Keratinocyte (primary cell): ENCODE measurements around the gene PSMG2. TPM values are rescaled to one million over a fixed set of nuclear protein-coding genes. Genes with fewer than 3 reads are reported as not detected.
"Not testable (repeated sequence)": the region's sequence is repeated elsewhere in the genome, so short reads cannot be mapped to it uniquely, and the experiment has no call there.

Experiments
- DNase-seq: peaks from one replicate; pipeline ENCODE4 v3.0.0-alpha.2; 2011; ENCODE audit warnings: low read depth, missing footprints, low spot score
- FAIRE-seq: peaks from 2 replicates; lab custom pipeline; 2011; peaks lifted over from hg19 to GRCh38; lab: Jason Lieb, UNC
- H2AFZ ChIP-seq: 2 replicates; pipeline ENCODE4 v1.6.0; 2012; ENCODE audit warnings: low read length, control low read depth, inconsistent platforms; ENCODE audit not compliant: control insufficient read depth
- H3K27ac ChIP-seq: 2 replicates; pipeline ENCODE4 v1.5.1; 2011; ENCODE audit warnings: low read length; ENCODE audit not compliant: control insufficient read depth, insufficient read depth
- H3K27me3 ChIP-seq: 3 replicates; pipeline ENCODE4 v1.6.0; 2011; ENCODE audit warnings: low read length; ENCODE audit not compliant: control insufficient read depth, insufficient read depth; ENCODE audit errors: extremely low read depth
- H3K36me3 ChIP-seq, 2 experiments: 2 replicates in 1 of 2; 3 replicates in 1 of 2; pipeline ENCODE4 v1.5.1; 2011; ENCODE audit warnings: low read length in 2 of 2, mild to moderate bottlenecking in 1 of 2; ENCODE audit not compliant: control insufficient read depth in 2 of 2, insufficient read depth in 2 of 2; ENCODE audit errors: extremely low read depth in 1 of 2
- H3K4me1 ChIP-seq: 3 replicates; pipeline ENCODE4 v1.5.1; 2011; ENCODE audit warnings: low read length; ENCODE audit not compliant: control insufficient read depth, insufficient read depth; ENCODE audit errors: extremely low read depth
- H3K4me2 ChIP-seq: 3 replicates; pipeline ENCODE4 v1.6.0; 2011; ENCODE audit warnings: low read depth, low read length; ENCODE audit not compliant: control insufficient read depth, insufficient read depth; ENCODE audit errors: extremely low read depth
- H3K4me3 ChIP-seq, 3 experiments: fragments of 200-600 bp in 1 of 3; sonication (generic) in 1 of 3; 2 replicates in 2 of 3; 3 replicates in 1 of 3; pipeline ENCODE4 v1.5.1; 2011 to 2016; ENCODE audit warnings: low read length in 3 of 3, mild to moderate bottlenecking in 3 of 3, control low read depth in 2 of 3, inconsistent platforms in 1 of 3, low read depth in 1 of 3, mixed read lengths in 1 of 3, mixed run types in 1 of 3, moderate library complexity in 1 of 3; ENCODE audit not compliant: control insufficient read depth in 2 of 3, insufficient read depth in 2 of 3; ENCODE audit errors: extremely low read depth in 1 of 3
- H3K79me2 ChIP-seq: 2 replicates; pipeline ENCODE4 v1.6.0; 2012; ENCODE audit warnings: low read length; ENCODE audit not compliant: control insufficient read depth, insufficient read depth
- H3K9ac ChIP-seq: 3 replicates; pipeline ENCODE4 v1.6.0; 2011; ENCODE audit warnings: low read length; ENCODE audit not compliant: control insufficient read depth, insufficient read depth; ENCODE audit errors: extremely low read depth
- H3K9me1 ChIP-seq: 3 replicates; pipeline ENCODE4 v1.6.0; 2011; ENCODE audit warnings: low read length; ENCODE audit not compliant: control insufficient read depth, insufficient read depth; ENCODE audit errors: extremely low read depth
- H3K9me3 ChIP-seq: 2 replicates; pipeline ENCODE4 v1.5.1; 2012; ENCODE audit warnings: low read depth, low read length; ENCODE audit not compliant: control insufficient read depth
- H4K20me1 ChIP-seq: 3 replicates; pipeline ENCODE4 v1.6.0; 2011; ENCODE audit warnings: low read length; ENCODE audit not compliant: control insufficient read depth, insufficient read depth; ENCODE audit errors: extremely low read depth
- CTCF ChIP-seq, 3 experiments: IDR thresholded peaks in 1 of 3; conservative IDR thresholded peaks in 1 of 3; optimal IDR thresholded peaks in 1 of 3; 2 replicates in 2 of 3; 3 replicates in 1 of 3; pipeline versions ENCODE3 to v1.5.1; 2011; ENCODE audit warnings: low read length in 3 of 3, mild to moderate bottlenecking in 3 of 3, moderate library complexity in 2 of 3, control low read depth in 1 of 3, inconsistent platforms in 1 of 3; ENCODE audit not compliant: insufficient read depth in 2 of 3; ENCODE audit errors: extremely low read depth in 1 of 3
- EZH2 ChIP-seq: IDR thresholded peaks from one replicate; pipeline ENCODE4 v1.6.1; 2012; ENCODE audit warnings: inconsistent platforms, mild to moderate bottlenecking, low read length, moderate library complexity
- dilution Hi-C: fragments of 300-500 bp; cut with MboI; formaldehyde crosslinking; loops from one replicate; pipeline ENCODE4 v1.7.0; 2020; ENCODE audit warnings: low sequenced_read_pairs; ENCODE audit not compliant: extremely low pct_ligation_motif_present
- polyA plus RNA-seq, 5 experiments: library from polyadenylated mRNA; depleted of rRNA in 3 of 5; stranded (reverse) in 3 of 5; stranded (forward) in 1 of 5; unstranded in 1 of 5; fragments of >200 nt; gene quantifications; 1 replicate in 1 of 5; 2 replicates in 3 of 5; 3 replicates in 1 of 5; pipeline versions ENCODE4 v1.2.1 to v1.2.3, GENCODE V29; 2011 to 2012; ENCODE audit warnings: missing spikeins in 2 of 5, low read depth in 1 of 5, low replicate concordance in 1 of 5

The PSMG2 gene
- polyA plus RNA-seq, 1 donor (not counting 4 experiments of a cell fraction or from before 2014, with no cell fraction given): 69.3 TPM

- no peaks in the 10 kb centered on the region for H3K36me3 ChIP-seq
- H3K79me2 ChIP-seq: no peaks in the 10 kb centered on the region
- H3K9me1 ChIP-seq: no peaks in the 10 kb centered on the region
- dilution Hi-C loops: no loop called here
- no peak for DNase-seq
- peaks cover 9% of the 10 kb centered on the region for H3K4me1 ChIP-seq
- no peak overlapping the region for H2AFZ ChIP-seq
- no peak for FAIRE-seq
- H3K9ac ChIP-seq: no peak overlapping the region
- no peak overlapping the region for H3K4me3 ChIP-seq
- H3K27me3 ChIP-seq: no peaks in the 10 kb centered on the region
- no peak for TF ChIP-seq CTCF (optimal IDR thresholded peaks at IDR 0.05 in 1 of 3, IDR thresholded peaks at IDR 0.05 in 1 of 3, conservative IDR thresholded peaks at IDR 0.05 in 1 of 3; ENCODE audit: extremely low read depth in 1 of 3, insufficient read depth in 2 of 3, low read length in 3 of 3)
- TF ChIP-seq EZH2: no peak
- H3K27ac ChIP-seq: no peak overlapping the region
- H3K4me2 ChIP-seq: no peak overlapping the region
- no peaks in the 10 kb centered on the region for H4K20me1 ChIP-seq
- no peaks in the 10 kb centered on the region for H3K9me3 ChIP-seq
These were observed 51.7 kb downstream of the PSMG2 start for GRCh38 chr18:12754511-12754910.

GRCh38 chr18:12755606-12756005, 52.8 kb downstream of the PSMG2 start:
- H3K4me2 ChIP-seq, H3K79me2 ChIP-seq, H3K9me1 ChIP-seq, H3K36me3 ChIP-seq, H3K4me1 ChIP-seq, H3K27ac ChIP-seq, FAIRE-seq, H3K9ac ChIP-seq, H3K27me3 ChIP-seq, H3K4me3 ChIP-seq, DNase-seq, H4K20me1 ChIP-seq, dilution Hi-C loops, H2AFZ ChIP-seq, H3K9me3 ChIP-seq: not testable (repeated sequence)

- H3K4me1 ChIP-seq, H3K36me3 ChIP-seq, H3K9me3 ChIP-seq, FAIRE-seq, H3K9ac ChIP-seq, H4K20me1 ChIP-seq, H3K27me3 ChIP-seq, DNase-seq, H3K4me2 ChIP-seq, H2AFZ ChIP-seq, H3K79me2 ChIP-seq, dilution Hi-C loops, H3K4me3 ChIP-seq, H3K9me1 ChIP-seq, H3K27ac ChIP-seq: not testable (repeated sequence)
These were observed 53.9 kb downstream of the PSMG2 start for GRCh38 chr18:12756619-12757239.

GRCh38 chr18:12758566-12758965, 55.7 kb downstream of the PSMG2 start:
- dilution Hi-C loops, H3K79me2 ChIP-seq, H3K9me1 ChIP-seq, H3K9ac ChIP-seq, H3K4me3 ChIP-seq, FAIRE-seq, H3K36me3 ChIP-seq, DNase-seq, H3K9me3 ChIP-seq, H4K20me1 ChIP-seq, H2AFZ ChIP-seq, H3K27ac ChIP-seq, H3K4me2 ChIP-seq, H3K27me3 ChIP-seq, H3K4me1 ChIP-seq: not testable (repeated sequence)
